ENCODE results near the gene LTC4S. TPM values are rescaled to one million over a fixed set of nuclear protein-coding genes. Genes with fewer than 3 reads are reported as not detected.

Gene LTC4S
- total RNA-seq, 1 experiment from 2014 or later, result 2.4 TPM

DNA sequence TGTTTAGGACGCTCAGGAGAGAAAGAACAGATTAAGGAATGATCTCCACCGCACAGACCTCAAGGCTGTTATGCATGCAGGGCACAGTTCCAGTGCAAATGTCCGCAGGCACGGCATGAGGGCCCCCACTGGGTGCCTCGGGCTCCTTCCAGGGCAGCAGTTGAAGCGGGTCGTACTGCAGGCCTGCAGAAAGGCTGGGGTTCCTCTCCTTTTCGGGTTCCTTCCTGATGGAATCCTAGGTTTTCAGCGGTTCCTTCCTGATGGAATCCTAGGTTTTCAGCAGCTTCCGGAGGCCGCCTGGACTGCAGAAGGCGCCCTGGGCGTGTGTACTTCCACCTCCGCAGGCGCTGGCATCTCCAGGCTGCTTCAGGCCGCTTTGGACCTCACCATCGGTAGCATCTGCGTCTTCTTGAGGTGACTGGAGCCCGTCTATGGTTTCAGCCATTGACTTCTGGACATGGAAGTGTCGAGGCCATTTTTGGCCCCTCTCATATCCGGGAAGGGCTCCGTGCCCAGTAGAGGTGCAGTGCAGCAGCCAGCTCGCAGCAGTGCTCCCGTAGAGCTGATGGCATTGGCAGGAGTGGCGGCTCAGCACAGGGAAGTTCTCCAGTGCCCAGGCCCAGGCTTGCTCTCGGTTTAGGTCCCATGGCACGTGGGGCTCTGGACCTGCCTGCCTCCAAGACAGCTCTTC, 18.5 kb downstream of the LTC4S start:
- POLR2A ChIA-PET, result no interaction called here
- H3K27ac Mint-ChIP-seq (ENCODE audit: unreplicated experiment), result no peak overlapping the region
- H3K9me3 Mint-ChIP-seq (ENCODE audit: unreplicated experiment), result no peaks in the 10 kb centered on the region

DNA sequence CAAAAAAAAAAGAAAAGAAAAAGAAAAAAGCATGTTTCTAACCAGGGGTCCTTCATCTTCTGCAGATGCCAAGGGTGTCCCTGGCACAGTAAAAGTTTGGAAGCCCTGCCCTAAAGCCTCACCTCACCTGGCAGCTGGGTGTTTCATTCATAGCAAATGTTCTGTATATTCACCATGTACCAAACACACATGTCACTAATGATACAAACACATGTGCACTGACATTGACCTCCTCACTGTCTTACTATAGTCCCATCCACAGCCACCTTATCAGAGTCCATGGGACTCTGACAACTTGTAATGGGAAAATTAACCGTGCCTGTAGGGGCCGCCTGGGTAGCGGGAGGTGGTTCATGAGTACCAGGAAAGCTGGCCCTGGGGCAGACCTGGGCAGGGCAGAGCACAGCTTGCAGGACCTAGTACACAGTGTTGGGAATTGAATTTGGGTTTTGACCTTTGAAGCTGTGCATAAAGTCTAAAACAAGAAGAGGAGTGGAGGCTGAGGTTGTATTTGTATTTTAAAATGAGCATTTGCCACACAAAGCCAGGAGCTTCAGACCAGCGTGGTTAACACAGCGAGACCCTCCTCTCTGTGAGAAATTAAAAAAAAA, 19.3 kb downstream of the LTC4S start:
- H3K4me3 Mint-ChIP-seq (ENCODE audit: unreplicated experiment), result no peak overlapping the region
- H3K9me3 ChIP-seq, result no peaks in the 10 kb centered on the region
- peaks cover 63% of the 10 kb centered on the region for H3K36me3 Mint-ChIP-seq (ENCODE audit: insufficient read depth, unreplicated experiment)
- TF ChIP-seq, protein P1, sequence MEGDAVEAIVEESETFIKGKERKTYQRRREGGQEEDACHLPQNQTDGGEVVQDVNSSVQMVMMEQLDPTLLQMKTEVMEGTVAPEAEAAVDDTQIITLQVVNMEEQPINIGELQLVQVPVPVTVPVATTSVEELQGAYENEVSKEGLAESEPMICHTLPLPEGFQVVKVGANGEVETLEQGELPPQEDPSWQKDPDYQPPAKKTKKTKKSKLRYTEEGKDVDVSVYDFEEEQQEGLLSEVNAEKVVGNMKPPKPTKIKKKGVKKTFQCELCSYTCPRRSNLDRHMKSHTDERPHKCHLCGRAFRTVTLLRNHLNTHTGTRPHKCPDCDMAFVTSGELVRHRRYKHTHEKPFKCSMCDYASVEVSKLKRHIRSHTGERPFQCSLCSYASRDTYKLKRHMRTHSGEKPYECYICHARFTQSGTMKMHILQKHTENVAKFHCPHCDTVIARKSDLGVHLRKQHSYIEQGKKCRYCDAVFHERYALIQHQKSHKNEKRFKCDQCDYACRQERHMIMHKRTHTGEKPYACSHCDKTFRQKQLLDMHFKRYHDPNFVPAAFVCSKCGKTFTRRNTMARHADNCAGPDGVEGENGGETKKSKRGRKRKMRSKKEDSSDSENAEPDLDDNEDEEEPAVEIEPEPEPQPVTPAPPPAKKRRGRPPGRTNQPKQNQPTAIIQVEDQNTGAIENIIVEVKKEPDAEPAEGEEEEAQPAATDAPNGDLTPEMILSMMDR (IDR thresholded peaks at IDR 0.05; ENCODE audit: insufficient read depth in 1 of 2, low read depth in 1 of 2, low read length in 1 of 2, severe bottlenecking in 1 of 2, unreplicated experiment in 1 of 2), result no peak
- intact Hi-C loops (cut with micrococcal nuclease; ENCODE audit: unreplicated experiment), result loop anchor here (10.0 kb wide), 1 partner anchor 188 kb away; the partner anchor contains the start of gene HNRNPH1
- no TSS peak for BruUV-seq (replicated peaks)
- H3K9me3 Mint-ChIP-seq (ENCODE audit: unreplicated experiment), result no peaks in the 10 kb centered on the region
- H3K4me1 Mint-ChIP-seq (ENCODE audit: low read depth, unreplicated experiment), result peaks cover 5% of the 10 kb centered on the region
- peaks cover 6% of the 10 kb centered on the region for H3K4me1 ChIP-seq
- no peaks in the 10 kb centered on the region for H3K27me3 Mint-ChIP-seq (ENCODE audit: insufficient read depth, unreplicated experiment)
- no peaks in the 10 kb centered on the region for H3K27me3 ChIP-seq (replicated peaks; ENCODE audit: control insufficient read depth, insufficient read depth, low read length)
- POLR2A ChIA-PET, result no interaction called here
- CTCF ChIA-PET, result interaction anchor here (0.6 kb wide), 1 partner anchor 98 kb away, joined by 3 read pairs; no protein-coding TSS in a partner anchor
- no peak for DNase-seq
- H3K27ac Mint-ChIP-seq (ENCODE audit: unreplicated experiment), result no peak overlapping the region
- peaks cover 7% of the 10 kb centered on the region for H3K36me3 ChIP-seq (ENCODE audit: control insufficient read depth, insufficient read depth, low read length)
- H3K4me3 ChIP-seq (ENCODE audit: low read depth, low read length), result no peak overlapping the region

More for the DNA sequence above, 18.5 kb downstream of the LTC4S start:
- Histone ChIP-seq H3K4me1 (no peaks in the 10 kb centered on the region), H3K9me3 (no peaks in the 10 kb centered on the region), H3K27me3 (replicated peaks; ENCODE audit: control insufficient read depth, insufficient read depth, low read length) (no peaks in the 10 kb centered on the region), H3K4me3 (ENCODE audit: low read depth, low read length) (no peak overlapping the region), H3K36me3 (ENCODE audit: control insufficient read depth, insufficient read depth, low read length) (peaks cover 7% of the 10 kb centered on the region)
- DNase-seq, result no peak
- no TSS peak for BruUV-seq (replicated peaks)
- intact Hi-C loops (cut with micrococcal nuclease; ENCODE audit: unreplicated experiment), result loop anchor here (10.0 kb wide), 1 partner anchor 187 kb away; the partner anchor contains the start of gene HNRNPH1
- CTCF ChIA-PET, result no interaction called here
- Mint-ChIP-seq H3K27me3 (ENCODE audit: insufficient read depth, unreplicated experiment) (no peaks in the 10 kb centered on the region), H3K4me1 (ENCODE audit: low read depth, unreplicated experiment) (no peaks in the 10 kb centered on the region), H3K4me3 (ENCODE audit: unreplicated experiment) (no peak overlapping the region), H3K36me3 (ENCODE audit: insufficient read depth, unreplicated experiment) (peaks cover 65% of the 10 kb centered on the region)
- TF ChIP-seq, protein P1 (IDR thresholded peaks at IDR 0.05; ENCODE audit: insufficient read depth in 1 of 2, low read depth in 1 of 2, low read length in 1 of 2, severe bottlenecking in 1 of 2, unreplicated experiment in 1 of 2), result no peak

DNA sequence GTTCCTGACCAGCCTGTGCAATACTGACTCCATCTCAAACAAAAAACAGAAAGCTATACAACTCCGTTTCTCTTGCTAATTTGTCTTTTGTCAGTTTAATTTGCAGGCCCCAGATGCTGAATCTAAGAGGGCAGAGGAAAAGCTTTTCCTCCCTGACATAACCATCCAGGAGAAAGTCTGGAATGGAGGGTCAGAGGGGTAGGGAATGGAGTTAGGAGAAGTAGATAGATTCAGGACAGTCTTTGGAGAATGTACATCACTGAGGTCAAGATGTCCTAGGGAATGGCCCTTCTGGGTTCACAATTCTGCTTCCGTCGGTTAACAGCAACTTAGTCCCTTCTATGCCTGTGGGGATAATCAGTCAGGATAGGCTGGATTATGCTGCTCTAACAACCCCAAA, 20.3 kb downstream of the LTC4S start:
- no TSS peak for BruUV-seq (replicated peaks)
- peaks cover 12% of the 10 kb centered on the region for H3K4me1 ChIP-seq
- ChIA-PET CTCF (no interaction called here), POLR2A (no interaction called here)
- no peak overlapping the region for H3K27ac Mint-ChIP-seq (ENCODE audit: unreplicated experiment)
- no peaks in the 10 kb centered on the region for H3K27me3 ChIP-seq (replicated peaks; ENCODE audit: control insufficient read depth, insufficient read depth, low read length)
- no peak overlapping the region for H3K4me3 Mint-ChIP-seq (ENCODE audit: unreplicated experiment)
- H3K4me3 ChIP-seq (ENCODE audit: low read depth, low read length), result no peak overlapping the region
- H3K27me3 Mint-ChIP-seq (ENCODE audit: insufficient read depth, unreplicated experiment), result no peaks in the 10 kb centered on the region
- intact Hi-C loops (cut with micrococcal nuclease; ENCODE audit: unreplicated experiment), result loop anchor here (10.0 kb wide), 1 partner anchor 189 kb away; the partner anchor contains the start of gene HNRNPH1
- DNase-seq, result no peak
- peaks cover 64% of the 10 kb centered on the region for H3K36me3 Mint-ChIP-seq (ENCODE audit: insufficient read depth, unreplicated experiment)
- H3K9me3 ChIP-seq, result no peaks in the 10 kb centered on the region
- H3K36me3 ChIP-seq (ENCODE audit: control insufficient read depth, insufficient read depth, low read length), result peaks cover 7% of the 10 kb centered on the region
- TF ChIP-seq, protein P1 (IDR thresholded peaks at IDR 0.05; ENCODE audit: insufficient read depth in 1 of 2, low read depth in 1 of 2, low read length in 1 of 2, severe bottlenecking in 1 of 2, unreplicated experiment in 1 of 2), result no peak
- peaks cover 10% of the 10 kb centered on the region for H3K4me1 Mint-ChIP-seq (ENCODE audit: low read depth, unreplicated experiment)
- no peaks in the 10 kb centered on the region for H3K9me3 Mint-ChIP-seq (ENCODE audit: unreplicated experiment)

Measured in Caco-2 (cell line).